ENCODE data around the gene CYP4F8. TPM values are rescaled to one million over a fixed set of nuclear protein-coding genes. Genes with fewer than 3 reads are reported as not detected.
"Not testable (repeated sequence)": the region's sequence is repeated elsewhere in the genome, so short reads cannot be mapped to it uniquely, and the experiment has no call there.

CYP4F8 gene
- total RNA-seq, 1 donor from 2014 or later: 2.1 TPM

DNA sequence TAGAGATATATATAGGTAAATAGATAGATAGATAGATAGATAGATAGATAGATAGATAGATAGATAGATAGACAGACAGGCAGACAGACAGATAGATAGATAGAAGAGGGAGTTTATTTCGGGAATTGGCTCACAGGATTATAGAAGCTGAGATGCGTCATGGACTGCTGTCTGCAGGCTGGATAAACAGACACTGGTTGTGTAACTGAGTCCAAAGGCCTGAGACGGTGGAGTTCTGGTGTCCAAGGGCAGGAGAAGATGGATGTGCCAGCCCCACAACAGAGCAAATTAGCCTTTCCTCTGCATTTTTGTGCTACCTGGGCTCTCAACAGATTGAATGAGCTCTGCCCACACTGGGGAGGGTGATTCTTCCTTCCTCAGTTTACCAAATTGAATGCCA is 28.4 kb downstream of the CYP4F8 start:
- H3K27ac ChIP-seq: no peak overlapping the region
- no peak overlapping the region for H3K4me3 ChIP-seq
- ATAC-seq: no peak
- H3K36me3 ChIP-seq: no peaks in the 10 kb centered on the region
- H3K4me1 ChIP-seq: no peaks in the 10 kb centered on the region
- intact Hi-C loops (cut with DNase I): no loop called here
- TF ChIP-seq CTCF (IDR thresholded peaks at IDR 0.05): no peak
- no peak for DNase-seq
- H3K9me3 ChIP-seq: no peaks in the 10 kb centered on the region
- H3K27me3 ChIP-seq: no peaks in the 10 kb centered on the region

DNA sequence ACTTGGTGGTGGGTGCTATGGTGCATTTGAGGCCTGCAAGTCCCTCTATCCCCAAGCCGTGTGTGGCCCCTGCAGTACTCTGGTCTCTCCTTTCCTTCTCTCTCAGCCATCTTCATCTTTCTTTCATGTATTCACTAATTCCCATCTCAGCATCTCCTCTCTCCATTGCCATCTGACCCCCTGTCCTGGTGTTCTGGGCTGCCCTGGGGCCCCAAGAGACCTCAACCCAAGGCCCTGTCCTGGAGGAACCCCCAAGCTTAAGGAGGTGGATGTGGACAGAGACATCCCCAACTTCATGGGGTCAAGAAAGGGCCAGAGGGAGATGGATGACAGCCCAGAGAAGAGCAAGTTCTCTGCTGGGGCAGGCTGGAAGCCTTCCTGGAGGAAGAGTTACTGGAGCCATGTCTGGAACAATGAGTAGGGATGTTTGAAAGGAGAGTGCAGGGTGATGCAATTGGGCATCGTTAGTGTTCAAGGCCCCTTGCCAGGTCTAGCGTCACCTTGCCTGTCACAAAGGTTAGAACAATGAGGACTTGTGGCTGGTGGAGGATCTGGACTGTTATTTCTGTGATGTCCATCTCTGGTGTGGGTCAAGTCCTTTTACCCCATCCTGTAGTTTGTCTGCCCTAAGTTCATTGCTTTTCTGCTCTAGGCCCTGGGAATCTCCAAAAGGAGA is 29.2 kb downstream of the CYP4F8 start:
- intact Hi-C loops (cut with DNase I): no loop called here
- H3K4me1 ChIP-seq: no peaks in the 10 kb centered on the region
- no peaks in the 10 kb centered on the region for H3K27me3 ChIP-seq
- H3K4me3 ChIP-seq: no peak overlapping the region
- H3K9me3 ChIP-seq: no peaks in the 10 kb centered on the region
- no peak for DNase-seq
- no peak for ATAC-seq
- H3K36me3 ChIP-seq: no peaks in the 10 kb centered on the region
- H3K27ac ChIP-seq: no peak overlapping the region
- no peak for TF ChIP-seq CTCF (IDR thresholded peaks at IDR 0.05)

DNA sequence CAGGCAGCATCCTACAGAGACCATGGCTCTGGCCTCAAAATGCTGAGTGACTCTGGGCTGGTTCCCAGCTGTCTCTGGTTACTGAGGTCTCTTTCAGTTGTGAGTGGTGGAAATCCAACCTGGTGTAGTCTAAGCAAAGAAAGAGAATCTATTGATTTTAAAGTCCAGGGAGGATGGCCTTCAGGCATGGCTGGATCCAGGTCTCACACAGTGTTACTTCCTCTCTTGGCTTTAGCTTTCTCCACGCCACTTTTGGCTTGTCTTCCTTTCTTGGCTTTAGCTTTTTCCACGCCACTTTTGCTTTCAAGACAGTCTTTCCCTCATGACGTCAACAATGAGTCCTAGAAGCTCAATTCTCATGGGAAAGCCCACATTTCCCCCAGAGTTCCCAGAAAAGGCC is 29.8 kb downstream of the CYP4F8 start:
- Histone ChIP-seq H3K4me3 (no peak overlapping the region), H3K9me3 (no peaks in the 10 kb centered on the region), H3K27me3 (no peaks in the 10 kb centered on the region), H3K27ac (no peak overlapping the region), H3K4me1 (no peaks in the 10 kb centered on the region), H3K36me3 (no peaks in the 10 kb centered on the region)
- DNase-seq (no peak), ATAC-seq (no peak)
- intact Hi-C loops (cut with DNase I): no loop called here
- no peak for TF ChIP-seq CTCF (IDR thresholded peaks at IDR 0.05)

GRCh38 chr19:15649526-15649925 is 34.5 kb downstream of the CYP4F8 start:
- Histone ChIP-seq H3K9me3 (no peaks in the 10 kb centered on the region), H3K4me1 (no peaks in the 10 kb centered on the region), H3K4me3 (no peak overlapping the region), H3K27me3 (peaks cover 2% of the 10 kb centered on the region), H3K27ac (no peak overlapping the region), H3K36me3 (no peaks in the 10 kb centered on the region)
- ATAC-seq (no peak), DNase-seq (no peak)
- intact Hi-C loops (cut with DNase I): no loop called here
- no peak for TF ChIP-seq CTCF (IDR thresholded peaks at IDR 0.05)

GRCh38 chr19:15650123-15650522 is 35.1 kb downstream of the CYP4F8 start:
- H3K36me3 ChIP-seq; intact Hi-C loops (cut with DNase I); DNase-seq; H3K4me1 ChIP-seq; H3K27ac ChIP-seq; H3K9me3 ChIP-seq; H3K27me3 ChIP-seq; ATAC-seq; H3K4me3 ChIP-seq: not testable (repeated sequence)

DNA sequence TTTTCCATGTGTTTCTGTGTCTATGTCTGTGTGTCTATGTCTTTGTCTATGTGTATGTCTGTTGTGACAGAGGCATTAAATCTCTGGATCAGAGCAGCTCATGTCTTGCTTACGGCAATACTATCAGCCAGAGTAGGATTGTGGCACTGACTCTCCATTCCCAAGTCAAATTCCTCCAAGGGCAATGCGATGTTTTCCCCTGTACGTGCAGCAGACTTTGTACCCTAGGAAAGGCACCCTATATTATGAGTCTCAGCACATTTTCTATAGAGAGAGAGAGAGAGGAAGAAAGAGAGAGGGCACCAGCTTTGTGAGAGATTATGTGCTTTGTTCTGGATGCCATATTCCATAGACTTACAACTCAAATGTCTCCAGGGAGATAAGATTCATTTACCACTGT is 36.8 kb downstream of the CYP4F8 start:
- intact Hi-C loops (cut with DNase I): no loop called here
- H3K36me3 ChIP-seq: no peaks in the 10 kb centered on the region
- ATAC-seq (no peak), DNase-seq (no peak)
- no peaks in the 10 kb centered on the region for H3K9me3 ChIP-seq
- H3K4me3 ChIP-seq: no peak overlapping the region
- no peak for TF ChIP-seq CTCF (IDR thresholded peaks at IDR 0.05)
- no peak overlapping the region for H3K27ac ChIP-seq
- H3K27me3 ChIP-seq: peaks cover 6% of the 10 kb centered on the region
- no peaks in the 10 kb centered on the region for H3K4me1 ChIP-seq

Measured in upper lobe of right lung (tissue), 1 donor.